OCI-LY1 (cell line): ENCODE measurements around the gene CHPF.

Experiments
- H2AFZ ChIP-seq: fragments of 200-600 bp; sonication (generic), shearing (Covaris generic); 2 replicates; pipeline ENCODE4 v1.6.0; 2014; ENCODE audit warnings: antibody characterized with exemption, mild to moderate bottlenecking, low read length
- H3F3A ChIP-seq: fragments of 200-600 bp; sonication (generic), shearing (Covaris generic); 2 replicates; pipeline ENCODE4 v1.6.0; 2014; ENCODE audit warnings: mild to moderate bottlenecking, antibody characterized with exemption, low read length, moderate library complexity; ENCODE audit not compliant: insufficient read depth
- H3K27ac ChIP-seq: fragments of 200-600 bp; sonication (generic); 2 replicates; pipeline ENCODE4 v1.5.1; 2014; ENCODE audit warnings: low read length, mixed run types, mild to moderate bottlenecking, low read depth; ENCODE audit not compliant: poor library complexity, severe bottlenecking
- H3K27me3 ChIP-seq: fragments of 200-600 bp; sonication (generic); 2 replicates; pipeline ENCODE4 v1.6.0; 2014; ENCODE audit warnings: antibody characterized with exemption, mild to moderate bottlenecking, low read length, moderate library complexity; ENCODE audit not compliant: insufficient read depth
- H3K36me3 ChIP-seq: fragments of 200-600 bp; sonication (generic); 2 replicates; pipeline ENCODE4 v1.6.1; 2014; ENCODE audit warnings: mild to moderate bottlenecking, antibody characterized with exemption, low read length, moderate library complexity, mixed read lengths; ENCODE audit not compliant: insufficient read depth
- H3K4me1 ChIP-seq: fragments of 200-600 bp; sonication (generic); 2 replicates; pipeline ENCODE4 v1.5.1; 2014; ENCODE audit warnings: mild to moderate bottlenecking, low read length, moderate library complexity; ENCODE audit not compliant: insufficient read depth, severe bottlenecking
- H3K4me2 ChIP-seq: fragments of 200-600 bp; sonication (generic), shearing (Covaris generic); 2 replicates; pipeline ENCODE4 v1.6.1; 2014; ENCODE audit warnings: low read length
- H3K4me3 ChIP-seq: fragments of 200-600 bp; sonication (generic); 2 replicates; pipeline ENCODE4 v1.5.1; 2014; ENCODE audit warnings: low read length, low read depth, mild to moderate bottlenecking, mixed read lengths; ENCODE audit not compliant: poor library complexity, severe bottlenecking
- H3K79me2 ChIP-seq: fragments of 200-600 bp; shearing (Covaris generic); 2 replicates; pipeline ENCODE4 v1.6.1; 2016; ENCODE audit warnings: mixed run types, low read length, mixed read lengths; ENCODE audit not compliant: insufficient read depth
- H3K9ac ChIP-seq: fragments of 200-600 bp; sonication (generic), shearing (Covaris generic); 2 replicates; pipeline ENCODE4 v1.6.1; 2014; ENCODE audit warnings: mild to moderate bottlenecking, low read length, mixed read lengths
- H3K9me2 ChIP-seq: fragments of 200-600 bp; sonication (generic), shearing (Covaris generic); 2 replicates; pipeline ENCODE4 v1.6.1; 2014; ENCODE audit warnings: low read depth, mild to moderate bottlenecking, low read length, mixed read lengths
- H3K9me3 ChIP-seq: fragments of 200-600 bp; shearing (Covaris generic); 2 replicates; pipeline ENCODE4 v1.6.1; 2014; ENCODE audit warnings: low read length, mixed read lengths
- H4K20me1 ChIP-seq: fragments of 200-600 bp; sonication (generic), shearing (Covaris generic); 2 replicates; pipeline ENCODE4 v1.6.0; 2016; ENCODE audit warnings: mild to moderate bottlenecking, low read length; ENCODE audit not compliant: insufficient read depth
- CTCF ChIP-seq: fragments of 200-600 bp; sonication (generic), shearing (Covaris generic); IDR thresholded peaks from 2 replicates; pipeline ENCODE4 v1.5.1; 2017; ENCODE audit warnings: mild to moderate bottlenecking, antibody characterized with exemption, low read length, moderate library complexity, mixed read lengths
- EZH2 ChIP-seq: fragments of 200-600 bp; sonication (generic), shearing (Covaris generic); IDR thresholded peaks from 2 replicates; pipeline ENCODE4 v1.8.0; 2017; ENCODE audit warnings: borderline replicate concordance, mixed run types, mild to moderate bottlenecking, antibody characterized with exemption, low read length, moderate library complexity, mixed read lengths

CHPF gene

DNA sequence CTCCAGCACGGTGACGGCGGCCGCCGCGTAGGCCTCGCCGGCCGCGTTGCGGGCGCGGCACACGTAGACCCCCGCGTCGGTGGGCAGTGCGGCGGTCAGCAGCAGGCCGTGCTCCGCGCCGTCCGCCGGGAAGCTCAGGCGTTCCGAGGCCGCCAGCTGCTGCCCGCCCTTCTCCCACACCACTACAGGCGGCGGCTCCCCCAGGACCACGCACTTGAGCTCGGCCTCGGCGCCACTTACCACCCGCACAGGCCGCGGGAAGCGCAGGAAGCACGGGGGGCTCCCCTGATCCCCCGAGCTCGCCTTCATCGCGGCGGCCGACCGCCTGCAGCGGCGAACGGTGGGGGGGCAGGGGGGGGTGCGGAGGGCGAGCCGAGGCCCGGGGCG lies 27.3 kb upstream of the CHPF start:
- H3K9ac ChIP-seq = no peak overlapping the region
- H3K36me3 ChIP-seq = no peaks in the 10 kb centered on the region
- no peaks in the 10 kb centered on the region for H3K9me3 ChIP-seq
- H3K27ac ChIP-seq = no peak overlapping the region
- no peaks in the 10 kb centered on the region for H3K9me2 ChIP-seq
- no peak overlapping the region for H2AFZ ChIP-seq
- no peaks in the 10 kb centered on the region for H3F3A ChIP-seq
- no peaks in the 10 kb centered on the region for H3K27me3 ChIP-seq
- no peak overlapping the region for H3K4me3 ChIP-seq
- no peaks in the 10 kb centered on the region for H4K20me1 ChIP-seq
- no peaks in the 10 kb centered on the region for H3K79me2 ChIP-seq
- no peak overlapping the region for H3K4me2 ChIP-seq
- no peaks in the 10 kb centered on the region for H3K4me1 ChIP-seq
- TF ChIP-seq CTCF (no peak), EZH2 (no peak)

- no peaks in the 10 kb centered on the region for H3K79me2 ChIP-seq
- no peaks in the 10 kb centered on the region for H3K9me2 ChIP-seq
- no peak overlapping the region for H3K4me3 ChIP-seq
- H3K36me3 ChIP-seq = no peaks in the 10 kb centered on the region
- no peaks in the 10 kb centered on the region for H3K4me1 ChIP-seq
- H3F3A ChIP-seq = no peaks in the 10 kb centered on the region
- no peak overlapping the region for H2AFZ ChIP-seq
- H4K20me1 ChIP-seq = no peaks in the 10 kb centered on the region
- no peak for TF ChIP-seq CTCF
- TF ChIP-seq EZH2 = no peak
- no peak overlapping the region for H3K9ac ChIP-seq
- H3K4me2 ChIP-seq = no peak overlapping the region
- no peaks in the 10 kb centered on the region for H3K9me3 ChIP-seq
- no peak overlapping the region for H3K27ac ChIP-seq
- H3K27me3 ChIP-seq = no peaks in the 10 kb centered on the region
Observed at GRCh38 chr2:219570194-219570923, 26.8 kb upstream of the CHPF start.

- Histone ChIP-seq H2AFZ (no peak overlapping the region), H3K79me2 (no peaks in the 10 kb centered on the region), H3K36me3 (no peaks in the 10 kb centered on the region), H4K20me1 (no peaks in the 10 kb centered on the region), H3K27ac (no peak overlapping the region), H3K4me2 (no peak overlapping the region), H3K4me3 (no peak overlapping the region), H3K9me2 (no peaks in the 10 kb centered on the region), H3K9me3 (no peaks in the 10 kb centered on the region), H3K27me3 (no peaks in the 10 kb centered on the region), H3K9ac (no peak overlapping the region), H3K4me1 (no peaks in the 10 kb centered on the region), H3F3A (no peaks in the 10 kb centered on the region)
- TF ChIP-seq EZH2 = no peak
- no peak for TF ChIP-seq CTCF
Observed at GRCh38 chr2:219569635-219570034, 26.0 kb upstream of the CHPF start.
